RPMI8226 (cell line): Measurements from ENCODE around the gene DPP4.

Experiments used
- DNase-seq: peaks from one replicate; pipeline ENCODE4 v3.0.0-alpha.2; 2015

Gene DPP4

DNA sequence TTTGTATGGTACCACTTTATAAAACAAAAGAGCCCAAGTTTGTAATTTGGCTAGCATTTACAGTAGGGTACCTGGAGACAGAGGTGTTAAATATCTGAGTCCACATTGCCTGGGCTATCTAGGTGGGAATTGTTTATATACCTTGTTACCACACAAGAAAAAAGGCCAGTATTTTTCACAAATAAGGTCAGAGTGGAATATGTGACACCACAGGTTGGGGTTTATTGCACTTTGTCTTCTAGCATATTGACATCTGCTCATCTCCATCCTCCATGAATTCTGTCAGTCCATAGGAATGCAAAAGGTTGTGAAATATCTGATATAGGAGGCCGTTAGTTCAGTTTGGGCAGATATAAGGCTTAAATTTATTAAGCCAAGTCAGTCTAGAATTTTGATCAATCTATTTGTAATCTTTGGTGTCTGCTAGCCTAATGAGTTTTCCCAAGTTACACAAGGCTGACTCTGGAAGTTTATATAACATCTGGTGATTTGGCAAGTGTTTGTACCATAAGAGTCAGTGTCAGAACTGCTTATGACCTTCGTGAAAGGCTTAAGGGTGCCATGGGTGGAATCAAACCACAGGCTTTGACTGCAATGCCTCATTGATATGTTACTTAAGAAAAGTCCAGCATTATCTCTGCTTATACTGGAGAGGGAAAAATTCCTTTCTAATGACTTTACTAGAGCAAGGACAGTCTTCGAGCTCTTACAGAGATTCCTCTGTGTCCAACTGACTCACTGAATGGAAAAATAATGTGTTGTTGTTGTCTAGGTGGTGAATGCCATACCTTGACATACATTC is 11.3 kb upstream of the DPP4 start:
- no peak for DNase-seq

DNA sequence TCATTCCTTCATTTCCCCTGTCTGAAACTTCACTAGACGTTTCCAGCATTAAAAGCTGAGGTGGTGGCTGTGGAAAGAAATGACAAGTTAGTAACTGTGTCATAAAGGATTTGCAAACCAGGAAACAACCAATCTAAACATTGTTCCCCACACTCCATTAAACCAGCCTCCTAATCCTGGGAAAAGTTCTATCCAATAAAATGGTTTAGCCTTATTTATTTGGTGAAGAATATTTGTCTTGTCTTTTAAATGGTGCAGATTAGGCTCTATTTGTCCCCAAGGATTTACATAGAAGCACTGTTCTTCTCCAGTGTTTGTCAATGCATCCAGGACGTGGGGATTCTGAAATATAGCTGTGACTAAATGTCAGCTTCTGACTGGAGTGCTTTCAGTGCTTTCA is 10.5 kb upstream of the DPP4 start:
- DNase-seq, result no peak

GRCh38 chr2:162082681-162083080 is 8.7 kb upstream of the DPP4 start:
- DNase-seq, result no peak

GRCh38 chr2:162082036-162082435 is 8.0 kb upstream of the DPP4 start:
- DNase-seq, result no peak

GRCh38 chr2:162079514-162079913 is 5.5 kb upstream of the DPP4 start:
- DNase-seq, result no peak

DNA sequence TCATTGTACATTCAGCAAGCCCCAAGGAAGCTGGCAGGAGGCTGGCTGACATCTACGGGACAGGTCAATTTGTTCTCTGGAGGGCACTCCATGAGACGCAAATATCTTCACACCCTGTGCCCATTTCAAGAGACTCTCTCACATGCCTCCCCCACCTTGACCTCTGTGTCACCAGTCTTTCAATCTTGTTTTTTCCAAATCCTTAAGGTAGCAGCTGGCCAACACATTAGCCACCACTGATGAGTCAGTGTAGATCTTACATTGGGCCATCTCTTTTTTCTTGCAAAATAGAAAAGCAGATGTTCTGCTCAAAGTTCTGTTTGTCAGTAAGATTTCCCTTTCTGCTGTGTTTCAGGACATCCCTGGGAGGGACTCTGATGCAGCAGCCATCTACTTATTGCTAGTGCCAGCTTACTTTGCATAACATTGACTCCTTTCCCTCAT is 1.7 kb upstream of the DPP4 start:
- no peak for DNase-seq

- no peak for DNase-seq
Measured at GRCh38 chr2:162074928-162075688, 1.1 kb upstream of the DPP4 start.

- no peak for DNase-seq
Measured at GRCh38 chr2:162074632-162074895, 549 bp upstream of the DPP4 start.

- no peak for DNase-seq
Measured at GRCh38 chr2:162072976-162073887, 783 bp downstream of the DPP4 start.

DNA sequence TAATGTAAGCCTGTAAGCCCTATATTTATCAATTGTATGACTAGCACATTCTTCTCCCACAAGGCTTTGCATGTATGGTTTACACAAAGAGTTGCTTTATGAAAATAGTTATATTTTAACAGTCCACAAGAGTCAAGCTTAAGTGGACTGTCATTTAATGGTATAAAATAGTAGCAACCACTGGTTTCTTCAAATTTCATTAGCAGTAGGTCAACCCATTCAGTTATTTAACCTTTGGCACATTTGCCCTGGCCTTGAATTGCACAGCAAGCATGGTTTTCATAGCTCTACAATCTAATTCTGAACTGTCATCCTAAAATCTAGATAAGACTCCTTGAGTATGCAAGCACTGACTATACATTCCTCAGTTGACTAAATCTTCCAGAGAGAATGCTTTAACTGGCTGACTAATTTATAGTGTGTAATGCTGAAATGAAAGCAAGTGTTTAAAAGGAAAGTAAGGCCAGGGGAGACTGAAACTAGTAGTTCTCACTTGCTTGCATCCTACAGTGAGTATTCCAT is 1.8 kb downstream of the DPP4 start:
- DNase-seq, result no peak

DNA sequence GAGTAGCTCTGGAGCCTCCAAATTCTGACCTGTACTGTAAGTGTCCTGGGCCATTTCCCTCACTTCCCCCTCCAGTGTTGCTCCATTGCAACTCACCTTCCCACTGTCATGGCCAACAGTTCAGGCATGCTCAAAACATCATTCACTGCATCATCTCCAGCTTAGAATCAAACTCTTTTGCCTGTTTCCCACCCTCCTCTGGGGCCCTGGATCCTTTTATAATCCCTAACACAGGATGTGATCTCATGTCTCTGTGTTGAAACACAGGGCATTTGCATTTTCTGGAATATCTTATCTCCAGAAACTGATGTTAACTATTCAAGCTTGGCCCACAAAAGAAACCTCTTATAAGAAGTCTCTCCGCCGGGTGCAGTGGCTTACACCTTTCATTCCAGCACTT is 3.0 kb downstream of the DPP4 start:
- no peak for DNase-seq

DNA sequence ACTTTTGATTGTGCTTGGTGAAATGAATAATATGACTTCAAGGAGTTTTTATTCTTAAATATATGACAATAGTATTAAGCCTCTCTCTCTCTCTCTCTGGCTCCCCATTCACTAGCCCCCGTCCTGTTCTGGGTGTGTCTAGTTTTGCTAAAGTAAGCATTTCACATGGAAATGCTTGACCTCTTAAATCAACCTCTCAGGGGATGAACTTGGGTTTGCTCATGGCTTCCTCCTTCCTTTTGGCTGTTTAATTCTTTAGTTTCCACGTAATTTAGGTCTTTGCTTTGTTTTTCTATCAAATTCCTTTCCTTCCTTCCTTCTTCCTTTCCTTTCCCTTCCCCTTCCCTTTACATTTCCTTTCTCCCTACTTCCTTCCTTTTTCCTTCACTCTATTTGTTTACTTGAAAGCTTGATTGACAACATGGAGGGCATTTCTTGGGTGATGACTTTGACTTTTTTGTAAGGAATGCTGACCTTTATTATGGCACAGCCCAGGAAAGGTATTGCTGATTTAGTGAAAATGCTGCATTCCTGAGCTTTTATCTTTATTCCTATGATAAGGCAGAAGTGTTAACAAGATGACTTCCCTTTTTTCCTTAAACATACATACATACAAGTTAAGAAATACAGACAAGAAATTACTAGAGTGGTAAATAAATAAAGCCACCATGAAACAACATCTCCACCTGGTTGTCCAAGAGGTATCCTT is 3.6 kb downstream of the DPP4 start:
- no peak for DNase-seq

DNA sequence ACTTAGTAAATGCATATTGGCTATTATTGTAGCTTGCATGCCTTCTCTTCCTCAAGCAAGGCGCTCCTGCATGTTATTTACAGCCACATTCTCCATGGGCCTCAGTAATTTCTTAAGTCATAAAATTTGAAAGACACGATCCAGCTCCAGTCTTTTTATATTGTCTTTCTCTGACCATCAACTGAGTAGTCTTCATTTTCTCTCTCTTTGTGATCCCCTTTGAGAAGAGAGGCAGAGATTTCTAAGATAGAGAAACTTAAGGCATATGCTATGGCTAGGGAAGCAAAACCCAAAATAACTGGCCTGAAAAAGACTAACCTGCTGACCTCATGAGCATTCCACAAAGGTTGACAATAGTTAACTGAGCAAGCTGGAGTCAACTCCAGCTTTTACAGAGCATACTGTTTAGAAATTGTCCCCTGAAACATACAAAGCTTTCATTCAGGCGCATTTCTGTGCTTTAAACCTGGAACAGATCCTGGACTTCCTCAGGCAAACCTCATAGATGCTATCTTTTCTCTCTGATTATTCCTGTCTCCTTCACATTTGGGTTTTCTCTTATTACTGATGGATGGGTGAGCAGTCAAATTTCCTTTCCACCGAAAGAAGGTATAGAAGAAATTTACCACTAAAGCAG is 4.6 kb downstream of the DPP4 start:
- no peak for DNase-seq

DNA sequence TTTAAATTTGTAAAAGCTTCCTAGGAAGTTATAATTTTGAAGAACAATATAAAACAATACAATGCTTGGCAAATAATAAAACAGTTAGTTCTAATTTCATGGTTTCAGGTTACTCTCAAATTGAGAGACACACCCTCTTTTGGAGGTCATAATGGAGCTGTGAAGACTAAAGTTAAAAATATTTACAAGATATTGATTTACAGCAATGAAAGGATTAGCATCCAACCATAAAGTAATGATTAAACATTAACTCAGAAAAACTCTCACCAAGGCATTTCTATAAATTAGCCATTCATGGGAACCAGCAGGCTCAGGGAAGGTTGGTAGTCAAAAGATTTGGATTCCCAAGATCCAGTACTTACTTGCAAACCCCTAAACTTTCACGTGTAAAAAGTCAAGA is 6.4 kb downstream of the DPP4 start:
- DNase-seq, result no peak

- no peak for DNase-seq
Measured at GRCh38 chr2:162065767-162066166, 8.2 kb downstream of the DPP4 start.

- DNase-seq, result no peak
Measured at GRCh38 chr2:162063899-162064298, 10.1 kb downstream of the DPP4 start.

- DNase-seq, result no peak
Measured at GRCh38 chr2:162063281-162063680, 10.7 kb downstream of the DPP4 start.

DNA sequence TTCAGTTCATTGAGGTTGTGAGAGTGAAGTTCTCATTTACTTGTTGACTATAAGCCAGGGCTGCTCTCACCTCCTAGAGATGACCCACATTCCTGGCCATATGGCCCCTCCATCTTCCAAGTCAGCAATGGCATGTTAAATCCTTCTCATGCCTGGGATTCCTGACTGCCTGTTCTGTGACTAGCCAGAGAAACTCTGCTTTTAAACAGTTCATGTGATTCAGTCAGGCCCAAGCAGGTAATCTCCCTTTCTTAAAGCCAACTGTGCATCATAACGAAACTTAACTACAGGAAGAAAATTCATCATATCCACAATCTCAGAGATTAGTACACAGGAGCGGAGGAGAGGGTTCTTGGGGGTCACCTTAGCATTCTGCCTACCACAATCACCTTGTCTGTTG is 11.5 kb downstream of the DPP4 start:
- DNase-seq, result no peak

GRCh38 chr2:162061021-162061420 is 13.0 kb downstream of the DPP4 start:
- no peak for DNase-seq

DNA sequence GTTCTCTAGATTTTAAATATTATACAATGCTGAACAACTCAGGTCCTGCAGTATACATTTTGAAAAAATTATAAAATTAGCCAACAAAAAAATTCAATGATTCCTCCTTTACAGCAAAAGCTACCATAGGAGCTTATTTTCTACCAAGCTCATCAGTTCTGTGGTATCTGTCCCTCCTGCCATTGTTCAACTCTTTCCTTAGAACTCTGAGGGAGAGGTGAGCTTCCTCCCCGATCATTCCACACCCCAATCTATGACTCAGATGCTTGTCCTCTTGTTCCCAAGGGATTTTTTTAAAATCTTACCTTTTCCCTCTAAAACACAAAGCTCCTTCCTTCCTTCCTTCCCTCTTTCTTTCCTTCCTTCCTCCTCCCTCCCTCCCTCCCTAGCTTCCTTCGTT is 13.5 kb downstream of the DPP4 start:
- DNase-seq, result no peak

DNA sequence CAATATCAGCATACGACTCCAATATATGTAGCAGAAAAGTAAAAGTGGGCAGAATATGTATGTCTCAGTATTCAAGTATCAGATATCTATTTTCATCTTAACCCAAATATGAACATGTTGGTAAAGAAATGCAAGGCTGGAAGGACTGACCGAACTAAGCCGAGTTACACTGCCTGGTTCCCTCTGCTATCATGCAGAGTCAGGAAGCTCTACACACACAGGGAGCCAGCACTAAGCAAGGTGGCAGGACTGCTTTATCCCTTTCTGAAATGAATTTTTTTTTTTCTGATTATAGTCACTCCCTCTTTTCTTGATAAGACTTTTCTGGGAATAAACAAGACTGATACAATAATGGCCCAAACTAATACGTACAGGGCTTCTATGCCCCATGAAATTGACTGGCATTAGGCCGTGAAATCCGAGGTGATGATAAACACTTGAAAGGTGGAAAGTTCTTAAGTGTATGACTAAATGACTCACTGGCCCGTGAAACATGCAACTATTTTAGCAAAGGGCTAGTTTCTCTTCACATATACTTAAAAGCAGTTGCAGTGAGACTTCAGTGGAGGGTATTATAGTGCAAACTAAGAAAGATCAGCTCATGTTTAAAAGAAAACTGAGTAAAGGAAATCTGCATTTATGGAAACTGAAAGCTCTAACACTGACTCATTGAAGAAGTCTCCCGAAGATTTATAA is 14.9 kb downstream of the DPP4 start:
- no peak for DNase-seq

DNA sequence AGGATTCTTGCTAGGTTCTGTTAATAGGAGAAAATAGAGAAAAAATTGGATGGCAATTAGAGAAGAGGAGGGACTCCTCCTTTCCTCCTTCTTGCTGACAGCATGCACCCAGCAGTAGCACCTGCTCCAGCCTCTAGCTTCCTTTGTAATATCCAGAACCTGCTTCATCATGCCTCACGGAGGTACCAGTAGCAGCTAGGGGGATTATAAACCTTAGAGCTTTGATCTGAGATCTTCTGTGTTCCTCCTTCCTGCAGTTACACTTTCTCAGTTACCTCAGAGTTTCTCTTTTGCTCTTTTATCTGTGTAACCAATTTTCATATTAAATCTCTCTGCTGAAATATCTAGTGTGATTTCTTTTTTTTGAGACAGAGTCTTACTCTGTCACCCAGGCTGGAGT is 16.6 kb downstream of the DPP4 start:
- DNase-seq, result no peak
